Measurements from ENCODE around the gene PEAK1.

DNA sequence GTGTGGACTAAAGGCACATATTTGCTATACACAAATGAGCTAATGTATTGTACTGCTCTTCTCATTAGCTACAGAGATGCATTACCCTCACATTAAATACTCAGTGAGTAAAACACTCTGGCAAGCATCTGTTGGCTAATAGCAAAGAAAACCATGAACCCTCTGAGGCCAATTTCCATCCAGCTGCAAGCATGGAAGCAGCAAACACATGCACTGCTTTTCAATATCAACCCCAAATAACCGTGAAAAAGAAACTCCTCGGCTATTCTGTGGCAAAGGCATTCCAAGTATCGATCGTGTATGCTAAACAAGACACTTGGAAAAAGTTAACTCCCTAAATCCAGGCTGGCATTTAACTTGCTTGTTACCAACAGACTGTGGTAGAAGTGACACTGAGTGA is 67.0 kb downstream of the PEAK1 start:
- no peak for TF ChIP-seq FOXM1 (IDR thresholded peaks at IDR 0.05; ENCODE audit: low read depth, low read length)
- TF ChIP-seq GABPA (IDR thresholded peaks at IDR 0.05; ENCODE audit: low read depth), result no peak
- TF ChIP-seq NFIC (IDR thresholded peaks at IDR 0.05; ENCODE audit: low read depth, low read length), result no peak
- TF ChIP-seq SIN3A (IDR thresholded peaks at IDR 0.05; ENCODE audit: low read depth, low read length), result no peak
- TF ChIP-seq ASH2L (IDR thresholded peaks at IDR 0.05; ENCODE audit: borderline replicate concordance, low read depth), result no peak
- TF ChIP-seq, protein P1, sequence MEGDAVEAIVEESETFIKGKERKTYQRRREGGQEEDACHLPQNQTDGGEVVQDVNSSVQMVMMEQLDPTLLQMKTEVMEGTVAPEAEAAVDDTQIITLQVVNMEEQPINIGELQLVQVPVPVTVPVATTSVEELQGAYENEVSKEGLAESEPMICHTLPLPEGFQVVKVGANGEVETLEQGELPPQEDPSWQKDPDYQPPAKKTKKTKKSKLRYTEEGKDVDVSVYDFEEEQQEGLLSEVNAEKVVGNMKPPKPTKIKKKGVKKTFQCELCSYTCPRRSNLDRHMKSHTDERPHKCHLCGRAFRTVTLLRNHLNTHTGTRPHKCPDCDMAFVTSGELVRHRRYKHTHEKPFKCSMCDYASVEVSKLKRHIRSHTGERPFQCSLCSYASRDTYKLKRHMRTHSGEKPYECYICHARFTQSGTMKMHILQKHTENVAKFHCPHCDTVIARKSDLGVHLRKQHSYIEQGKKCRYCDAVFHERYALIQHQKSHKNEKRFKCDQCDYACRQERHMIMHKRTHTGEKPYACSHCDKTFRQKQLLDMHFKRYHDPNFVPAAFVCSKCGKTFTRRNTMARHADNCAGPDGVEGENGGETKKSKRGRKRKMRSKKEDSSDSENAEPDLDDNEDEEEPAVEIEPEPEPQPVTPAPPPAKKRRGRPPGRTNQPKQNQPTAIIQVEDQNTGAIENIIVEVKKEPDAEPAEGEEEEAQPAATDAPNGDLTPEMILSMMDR (IDR thresholded peaks at IDR 0.05 in 2 of 3, conservative IDR thresholded peaks at IDR 0.05 in 1 of 3; ENCODE audit: control insufficient read depth in 2 of 3, extremely low read depth in 1 of 3, insufficient read depth in 1 of 3, low read depth in 3 of 3, low read length in 3 of 3), result no peak
- no peak for TF ChIP-seq HDGF (IDR thresholded peaks at IDR 0.05)

Data from GM12878 (cell line).